HEK293 (cell line): ENCODE data around the gene SIL1.

ENCODE experiments used
- CTCF ChIA-PET: fragments of 350-600 bp; formaldehyde crosslinking; extraction: SDS; loops from one replicate; lab custom pipeline; 2021; ENCODE audit warnings: antibody characterized with exemption; lab: Yijun Ruan, JAX
- POLR2A ChIA-PET: fragments of 300-600 bp; formaldehyde crosslinking; extraction: SDS; loops from one replicate; lab custom pipeline; 2020; ENCODE audit warnings: antibody characterized with exemption, inconsistent platforms; lab: Yijun Ruan, JAX
- H3K27ac ChIP-seq: fragments of 200-500 bp; sonication (Bioruptor generic); 2 replicates; pipeline ENCODE4 v1.5.1; 2014; ENCODE audit warnings: low read depth, low read length, control low read depth, inconsistent platforms; ENCODE audit errors: extremely low read depth
- H3K36me3 ChIP-seq, 2 experiments: fragments of 200-500 bp in 1 of 2; sonication (Bioruptor generic) in 1 of 2; 1 replicate in 1 of 2; 2 replicates in 1 of 2; pipeline ENCODE4 v1.5.1; 2014 to 2017; ENCODE audit warnings: inconsistent platforms in 2 of 2, low read length in 2 of 2; ENCODE audit not compliant: control insufficient read depth in 2 of 2, insufficient read depth in 1 of 2
- H3K4me1 ChIP-seq: fragments of 200-500 bp; sonication (Bioruptor generic); 2 replicates; pipeline ENCODE4 v1.5.1; 2014; ENCODE audit warnings: mild to moderate bottlenecking, low read length, inconsistent platforms; ENCODE audit not compliant: control insufficient read depth, insufficient read depth
- H3K4me3 ChIP-seq: 2 replicates; pipeline ENCODE4 v1.5.1; 2011; ENCODE audit warnings: low read depth, mild to moderate bottlenecking, control low read depth, low read length, moderate library complexity
- H3K9me3 ChIP-seq: fragments of 200-500 bp; sonication (Bioruptor generic); 2 replicates; pipeline ENCODE4 v1.5.1; 2014; ENCODE audit warnings: low read depth, low read length, inconsistent platforms; ENCODE audit not compliant: control insufficient read depth, insufficient read depth
- GFI1B ChIP-seq: fragments of 450-650 bp; formaldehyde crosslinking; IDR thresholded peaks from 2 replicates; pipeline ENCODE4 v1.5.1; 2016; ENCODE audit warnings: missing biosample characterization, missing genetic modification characterization
- KLF1 ChIP-seq: fragments of 450-650 bp; formaldehyde crosslinking; IDR thresholded peaks from 2 replicates; pipeline ENCODE4 v1.5.1; 2016; ENCODE audit warnings: missing biosample characterization, missing genetic modification characterization
- MZF1 ChIP-seq: fragments of 450-650 bp; formaldehyde crosslinking; IDR thresholded peaks from 2 replicates; pipeline ENCODE4 v1.5.1; 2017; ENCODE audit warnings: missing biosample characterization, missing genetic modification characterization, borderline replicate concordance
- RBAK ChIP-seq: fragments of 450-650 bp; formaldehyde crosslinking; IDR thresholded peaks from 2 replicates; pipeline ENCODE4 v1.5.1; 2016; ENCODE audit warnings: missing biosample characterization, missing genetic modification characterization
- REPIN1 ChIP-seq: fragments of 450-650 bp; formaldehyde crosslinking; IDR thresholded peaks from 2 replicates; pipeline ENCODE4 v1.5.1; 2017; ENCODE audit warnings: missing biosample characterization, missing genetic modification characterization, low read depth
- SETDB1 ChIP-seq: IDR thresholded peaks from one replicate; pipeline ENCODE4 v1.6.1; 2017; ENCODE audit warnings: mild to moderate bottlenecking, low read length, moderate library complexity, mixed read lengths; ENCODE audit not compliant: insufficient read length
- ZFP69B ChIP-seq: fragments of 450-650 bp; formaldehyde crosslinking; IDR thresholded peaks from 2 replicates; pipeline ENCODE4 v1.5.1; 2016; ENCODE audit warnings: missing biosample characterization, missing genetic modification characterization
- ZNF10 ChIP-seq: fragments of 450-650 bp; formaldehyde crosslinking; IDR thresholded peaks from 2 replicates; pipeline ENCODE4 v1.5.1; 2017; ENCODE audit warnings: missing biosample characterization, missing genetic modification characterization
- ZNF121 ChIP-seq: fragments of 450-650 bp; formaldehyde crosslinking; IDR thresholded peaks from 2 replicates; pipeline ENCODE4 v1.5.1; 2016; ENCODE audit warnings: missing biosample characterization, missing genetic modification characterization
- ZNF140 ChIP-seq: fragments of 450-650 bp; formaldehyde crosslinking; IDR thresholded peaks from 2 replicates; pipeline ENCODE4 v1.5.1; 2016; ENCODE audit warnings: missing biosample characterization, missing genetic modification characterization
- ZNF2 ChIP-seq: fragments of 450-650 bp; formaldehyde crosslinking; IDR thresholded peaks from 2 replicates; pipeline ENCODE4 v1.5.1; 2016; ENCODE audit warnings: missing biosample characterization, missing genetic modification characterization
- ZNF221 ChIP-seq: fragments of 450-650 bp; formaldehyde crosslinking; IDR thresholded peaks from 2 replicates; pipeline ENCODE4 v1.5.1; 2017; ENCODE audit warnings: missing biosample characterization, missing genetic modification characterization, borderline replicate concordance
- ZNF23 ChIP-seq: fragments of 450-650 bp; formaldehyde crosslinking; IDR thresholded peaks from 2 replicates; pipeline ENCODE4 v1.5.1; 2016; ENCODE audit warnings: missing biosample characterization, missing genetic modification characterization, borderline replicate concordance
- ZNF302 ChIP-seq: fragments of 450-650 bp; formaldehyde crosslinking; IDR thresholded peaks from 2 replicates; pipeline ENCODE4 v1.5.1; 2016; ENCODE audit warnings: missing biosample characterization, missing genetic modification characterization, low read depth
- ZNF350 ChIP-seq: fragments of 450-650 bp; formaldehyde crosslinking; IDR thresholded peaks from 2 replicates; pipeline ENCODE4 v1.5.0; 2017; ENCODE audit warnings: missing biosample characterization, mild to moderate bottlenecking, missing genetic modification characterization
- ZNF426 ChIP-seq: fragments of 450-650 bp; formaldehyde crosslinking; IDR thresholded peaks from 2 replicates; pipeline ENCODE4 v1.5.1; 2017; ENCODE audit warnings: missing biosample characterization, missing genetic modification characterization, mild to moderate bottlenecking, inconsistent platforms, moderate library complexity
- ZNF843 ChIP-seq: fragments of 450-650 bp; formaldehyde crosslinking; IDR thresholded peaks from 2 replicates; pipeline ENCODE4 v1.5.1; 2016; ENCODE audit warnings: missing biosample characterization, missing genetic modification characterization
- TF ChIP-seq, protein P1 (sequence below): fragments of 450-650 bp; formaldehyde crosslinking; IDR thresholded peaks from 2 replicates; pipeline ENCODE4 v1.5.1; 2016; ENCODE audit warnings: missing biosample characterization, missing genetic modification characterization
- TF ChIP-seq, protein P2 (sequence below): fragments of 450-650 bp; formaldehyde crosslinking; IDR thresholded peaks from 2 replicates; pipeline ENCODE4 v1.5.1; 2016; ENCODE audit warnings: missing biosample characterization, missing genetic modification characterization, borderline replicate concordance
- TF ChIP-seq, protein P3 (sequence below): fragments of 450-650 bp; formaldehyde crosslinking; IDR thresholded peaks from 2 replicates; pipeline ENCODE4 v1.5.1; 2016; ENCODE audit warnings: missing biosample characterization, missing genetic modification characterization

The SIL1 gene

DNA sequence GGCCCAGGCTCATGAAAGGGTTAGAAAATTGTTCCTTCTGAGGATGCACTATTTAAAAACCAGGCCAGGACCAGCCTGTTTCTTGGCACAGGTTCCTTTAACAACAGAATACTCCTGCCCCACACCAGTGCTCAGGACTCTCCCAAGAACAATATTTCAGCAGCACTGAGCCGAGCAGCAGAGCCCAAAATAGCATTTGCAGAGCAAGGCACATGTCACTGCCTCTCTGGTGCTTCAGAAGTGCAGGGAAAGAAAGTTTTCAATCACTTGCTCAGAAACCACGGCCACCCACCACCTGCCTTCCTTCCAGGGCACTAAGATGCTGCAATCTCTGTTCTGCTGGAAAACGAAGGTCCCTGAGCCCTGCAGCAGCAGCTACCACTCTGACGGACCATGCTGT lies 77.6 kb downstream of the SIL1 start (continued):
- TF ChIP-seq, protein P1, sequence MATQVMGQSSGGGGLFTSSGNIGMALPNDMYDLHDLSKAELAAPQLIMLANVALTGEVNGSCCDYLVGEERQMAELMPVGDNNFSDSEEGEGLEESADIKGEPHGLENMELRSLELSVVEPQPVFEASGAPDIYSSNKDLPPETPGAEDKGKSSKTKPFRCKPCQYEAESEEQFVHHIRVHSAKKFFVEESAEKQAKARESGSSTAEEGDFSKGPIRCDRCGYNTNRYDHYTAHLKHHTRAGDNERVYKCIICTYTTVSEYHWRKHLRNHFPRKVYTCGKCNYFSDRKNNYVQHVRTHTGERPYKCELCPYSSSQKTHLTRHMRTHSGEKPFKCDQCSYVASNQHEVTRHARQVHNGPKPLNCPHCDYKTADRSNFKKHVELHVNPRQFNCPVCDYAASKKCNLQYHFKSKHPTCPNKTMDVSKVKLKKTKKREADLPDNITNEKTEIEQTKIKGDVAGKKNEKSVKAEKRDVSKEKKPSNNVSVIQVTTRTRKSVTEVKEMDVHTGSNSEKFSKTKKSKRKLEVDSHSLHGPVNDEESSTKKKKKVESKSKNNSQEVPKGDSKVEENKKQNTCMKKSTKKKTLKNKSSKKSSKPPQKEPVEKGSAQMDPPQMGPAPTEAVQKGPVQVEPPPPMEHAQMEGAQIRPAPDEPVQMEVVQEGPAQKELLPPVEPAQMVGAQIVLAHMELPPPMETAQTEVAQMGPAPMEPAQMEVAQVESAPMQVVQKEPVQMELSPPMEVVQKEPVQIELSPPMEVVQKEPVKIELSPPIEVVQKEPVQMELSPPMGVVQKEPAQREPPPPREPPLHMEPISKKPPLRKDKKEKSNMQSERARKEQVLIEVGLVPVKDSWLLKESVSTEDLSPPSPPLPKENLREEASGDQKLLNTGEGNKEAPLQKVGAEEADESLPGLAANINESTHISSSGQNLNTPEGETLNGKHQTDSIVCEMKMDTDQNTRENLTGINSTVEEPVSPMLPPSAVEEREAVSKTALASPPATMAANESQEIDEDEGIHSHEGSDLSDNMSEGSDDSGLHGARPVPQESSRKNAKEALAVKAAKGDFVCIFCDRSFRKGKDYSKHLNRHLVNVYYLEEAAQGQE (tag by site-specific recombination), result no peak
- TF ChIP-seq KLF1 (no peak), ZNF302 (tag by site-specific recombination) (no peak), ZNF10 (no peak)
- TF ChIP-seq, all 188 proteins: peak for 0

DNA sequence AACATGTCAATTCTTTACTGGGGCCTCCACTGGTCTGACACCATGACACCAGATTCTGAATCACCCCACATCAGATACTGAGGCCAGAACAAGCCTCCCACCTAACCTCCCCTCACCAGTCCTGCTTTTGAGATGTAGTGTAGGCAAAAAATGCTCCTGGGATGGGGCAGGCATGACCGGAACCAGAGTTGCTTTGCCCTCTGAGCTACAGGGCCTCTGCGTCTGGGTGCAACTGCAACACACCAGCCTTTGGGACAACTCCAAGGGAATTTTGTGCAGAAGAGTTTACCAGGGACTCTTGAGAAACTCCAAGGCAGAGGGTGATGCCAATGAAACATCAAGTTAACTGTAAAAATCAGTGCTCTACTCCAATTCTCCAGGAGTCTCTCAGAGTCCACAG lies 79.4 kb downstream of the SIL1 start:
- POLR2A ChIA-PET, result no interaction called here

DNA sequence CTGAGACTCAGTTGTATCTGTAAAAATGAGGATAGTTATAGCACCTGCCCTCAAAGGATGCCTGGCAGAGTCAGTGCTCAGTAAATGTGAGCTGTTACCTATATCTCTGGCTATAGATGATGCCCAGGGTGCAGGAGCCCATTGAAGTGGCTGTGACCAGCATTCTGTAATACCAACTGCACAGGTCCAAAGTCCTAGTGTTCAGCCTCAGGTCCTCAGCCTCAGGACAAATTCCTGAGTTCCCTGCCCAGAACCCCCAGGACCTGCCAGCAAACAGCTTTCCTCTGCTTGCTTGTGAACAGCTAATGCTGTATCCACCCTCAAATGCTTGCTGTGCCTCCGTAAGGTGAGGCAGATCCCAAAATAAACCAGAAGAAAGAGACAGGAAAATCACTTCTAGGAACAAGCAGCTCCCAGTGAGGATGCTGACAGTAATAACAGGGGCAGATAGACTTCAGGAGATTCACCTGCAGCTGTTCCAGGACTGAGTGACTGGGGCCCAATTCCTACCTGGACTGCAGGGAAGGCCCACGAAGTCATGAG lies 80.8 kb downstream of the SIL1 start:
- Histone ChIP-seq H3K4me3 (no peak overlapping the region), H3K4me1 (no peaks in the 10 kb centered on the region), H3K9me3 (no peaks in the 10 kb centered on the region), H3K27ac (no peak overlapping the region), H3K36me3 (peaks cover 4 to 45% of the 10 kb centered on the region in 2 experiments; a peak in 2 of 3 replicates)
- CTCF ChIA-PET, result no interaction called here
- POLR2A ChIA-PET, result no interaction called here
- no peak for TF ChIP-seq ZNF843 (tag by site-specific recombination)

More for the DNA sequence above, 79.4 kb downstream of the SIL1 start:
- TF ChIP-seq ZNF221 (tag by site-specific recombination) (no peak), MZF1 (no peak), ZNF23 (tag by site-specific recombination) (no peak), GFI1B (tag by site-specific recombination) (no peak), RBAK (tag by site-specific recombination) (no peak), SETDB1 (no peak), ZFP69B (tag by site-specific recombination) (no peak), ZNF140 (tag by site-specific recombination) (no peak), ZNF426 (tag by site-specific recombination) (no peak), ZNF350 (tag by site-specific recombination) (no peak), ZNF2 (tag by site-specific recombination) (no peak), REPIN1 (tag by site-specific recombination) (no peak), ZNF121 (tag by site-specific recombination) (no peak)
- TF ChIP-seq, protein P2, sequence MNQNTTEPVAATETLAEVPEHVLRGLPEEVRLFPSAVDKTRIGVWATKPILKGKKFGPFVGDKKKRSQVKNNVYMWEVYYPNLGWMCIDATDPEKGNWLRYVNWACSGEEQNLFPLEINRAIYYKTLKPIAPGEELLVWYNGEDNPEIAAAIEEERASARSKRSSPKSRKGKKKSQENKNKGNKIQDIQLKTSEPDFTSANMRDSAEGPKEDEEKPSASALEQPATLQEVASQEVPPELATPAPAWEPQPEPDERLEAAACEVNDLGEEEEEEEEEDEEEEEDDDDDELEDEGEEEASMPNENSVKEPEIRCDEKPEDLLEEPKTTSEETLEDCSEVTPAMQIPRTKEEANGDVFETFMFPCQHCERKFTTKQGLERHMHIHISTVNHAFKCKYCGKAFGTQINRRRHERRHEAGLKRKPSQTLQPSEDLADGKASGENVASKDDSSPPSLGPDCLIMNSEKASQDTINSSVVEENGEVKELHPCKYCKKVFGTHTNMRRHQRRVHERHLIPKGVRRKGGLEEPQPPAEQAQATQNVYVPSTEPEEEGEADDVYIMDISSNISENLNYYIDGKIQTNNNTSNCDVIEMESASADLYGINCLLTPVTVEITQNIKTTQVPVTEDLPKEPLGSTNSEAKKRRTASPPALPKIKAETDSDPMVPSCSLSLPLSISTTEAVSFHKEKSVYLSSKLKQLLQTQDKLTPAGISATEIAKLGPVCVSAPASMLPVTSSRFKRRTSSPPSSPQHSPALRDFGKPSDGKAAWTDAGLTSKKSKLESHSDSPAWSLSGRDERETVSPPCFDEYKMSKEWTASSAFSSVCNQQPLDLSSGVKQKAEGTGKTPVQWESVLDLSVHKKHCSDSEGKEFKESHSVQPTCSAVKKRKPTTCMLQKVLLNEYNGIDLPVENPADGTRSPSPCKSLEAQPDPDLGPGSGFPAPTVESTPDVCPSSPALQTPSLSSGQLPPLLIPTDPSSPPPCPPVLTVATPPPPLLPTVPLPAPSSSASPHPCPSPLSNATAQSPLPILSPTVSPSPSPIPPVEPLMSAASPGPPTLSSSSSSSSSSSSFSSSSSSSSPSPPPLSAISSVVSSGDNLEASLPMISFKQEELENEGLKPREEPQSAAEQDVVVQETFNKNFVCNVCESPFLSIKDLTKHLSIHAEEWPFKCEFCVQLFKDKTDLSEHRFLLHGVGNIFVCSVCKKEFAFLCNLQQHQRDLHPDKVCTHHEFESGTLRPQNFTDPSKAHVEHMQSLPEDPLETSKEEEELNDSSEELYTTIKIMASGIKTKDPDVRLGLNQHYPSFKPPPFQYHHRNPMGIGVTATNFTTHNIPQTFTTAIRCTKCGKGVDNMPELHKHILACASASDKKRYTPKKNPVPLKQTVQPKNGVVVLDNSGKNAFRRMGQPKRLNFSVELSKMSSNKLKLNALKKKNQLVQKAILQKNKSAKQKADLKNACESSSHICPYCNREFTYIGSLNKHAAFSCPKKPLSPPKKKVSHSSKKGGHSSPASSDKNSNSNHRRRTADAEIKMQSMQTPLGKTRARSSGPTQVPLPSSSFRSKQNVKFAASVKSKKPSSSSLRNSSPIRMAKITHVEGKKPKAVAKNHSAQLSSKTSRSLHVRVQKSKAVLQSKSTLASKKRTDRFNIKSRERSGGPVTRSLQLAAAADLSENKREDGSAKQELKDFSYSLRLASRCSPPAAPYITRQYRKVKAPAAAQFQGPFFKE (tag by site-specific recombination), result no peak
- TF ChIP-seq, protein P3, sequence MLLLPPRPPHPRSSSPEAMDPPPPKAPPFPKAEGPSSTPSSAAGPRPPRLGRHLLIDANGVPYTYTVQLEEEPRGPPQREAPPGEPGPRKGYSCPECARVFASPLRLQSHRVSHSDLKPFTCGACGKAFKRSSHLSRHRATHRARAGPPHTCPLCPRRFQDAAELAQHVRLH (tag by site-specific recombination), result no peak
- CTCF ChIA-PET, result no interaction called here
- no peaks in the 10 kb centered on the region for H3K9me3 ChIP-seq
- H3K4me3 ChIP-seq, result no peak overlapping the region
- no peak overlapping the region for H3K27ac ChIP-seq
- H3K4me1 ChIP-seq, result no peaks in the 10 kb centered on the region
- H3K36me3 ChIP-seq, result peaks cover 4 to 53% of the 10 kb centered on the region in 2 experiments; a peak in 2 of 3 replicates
